Neural cell (in vitro differentiated cells): Measurements from ENCODE around the gene PROC.

ENCODE experiments used
- CTCF ChIP-seq: fragments of 450-650 bp; IDR thresholded peaks from 2 replicates; pipeline ENCODE4 v1.5.1; 2014; ENCODE audit warnings: antibody characterized with exemption, mild to moderate bottlenecking, moderate library complexity; ENCODE audit not compliant: poor library complexity, severe bottlenecking
- EP300 ChIP-seq: fragments of 450-650 bp; conservative IDR thresholded peaks from 2 replicates; pipeline ENCODE4 v1.6.1; 2014; ENCODE audit warnings: antibody characterized with exemption, mild to moderate bottlenecking, moderate library complexity; ENCODE audit not compliant: poor library complexity, severe bottlenecking
- EZH2 ChIP-seq: fragments of 200-600, 300-800 bp; shearing (Covaris generic), sonication (generic); IDR thresholded peaks from 2 replicates; pipeline ENCODE4 v1.6.1; 2014; ENCODE audit warnings: antibody characterized with exemption, low read length, borderline replicate concordance, mild to moderate bottlenecking; ENCODE audit not compliant: insufficient read depth, poor library complexity, severe bottlenecking
- POLR2AphosphoS5 ChIP-seq: IDR thresholded peaks from 2 replicates; pipeline ENCODE4 v1.6.1; 2012
- RAD21 ChIP-seq: fragments of 450-650 bp; conservative IDR thresholded peaks from 2 replicates; pipeline ENCODE4 v1.6.1; 2014; ENCODE audit warnings: antibody characterized with exemption, mild to moderate bottlenecking, moderate library complexity
- REST ChIP-seq: IDR thresholded peaks from 2 replicates; pipeline ENCODE4 v1.6.1; 2012; ENCODE audit warnings: borderline replicate concordance
- SMC3 ChIP-seq: fragments of 450-650 bp; conservative IDR thresholded peaks from 2 replicates; pipeline ENCODE4 v1.6.1; 2014; ENCODE audit warnings: antibody characterized with exemption, mild to moderate bottlenecking, moderate library complexity; ENCODE audit not compliant: poor library complexity
- TAF1 ChIP-seq: IDR thresholded peaks from 2 replicates; pipeline ENCODE4 v1.6.1; 2012; ENCODE audit warnings: low read depth

GRCh38 chr2:127437056-127437455, 18.8 kb downstream of the PROC start:
- TF ChIP-seq REST (no peak), POLR2AphosphoS5 (no peak), RAD21 (no peak), CTCF (no peak), TAF1 (no peak), EZH2 (no peak), EP300 (no peak), SMC3 (no peak)
